ENCODE results near the gene CDCA4.

GRCh38 chr14:104982548-104983230 is 38.2 kb downstream of the CDCA4 start:
- TF ChIP-seq POLR2A (IDR thresholded peaks at IDR 0.05; ENCODE audit: low read depth) (no peak), CTCF (IDR thresholded peaks at IDR 0.05) (no peak), POLR2AphosphoS5 (IDR thresholded peaks at IDR 0.05) (no peak), EP300 (IDR thresholded peaks at IDR 0.05) (no peak)

Data from esophagus muscularis mucosa (tissue), 4 donors.